Activated naive CD4-positive, alpha-beta T cell treated with anti-CD3 and anti-CD28 coated beads for 36 hours (primary cell): ENCODE data around the gene MYO1C. TPM values are rescaled to one million over a fixed set of nuclear protein-coding genes. Genes with fewer than 3 reads are reported as not detected.
"Not testable (repeated sequence)": the region's sequence is repeated elsewhere in the genome, so short reads cannot be mapped to it uniquely, and the experiment has no call there.

Experiments
- CTCF ChIA-PET: fragments of 350-600 bp; sonication (Branson Sonifier 250); formaldehyde crosslinking; loops from one replicate; lab custom pipeline; 2021; ENCODE audit warnings: antibody characterized with exemption; lab: Charles Lee
- DNase-seq: peaks from one replicate; pipeline ENCODE4 v3.0.0-alpha.2; 2020
- H3K27ac Mint-ChIP-seq: one replicate; pipeline ENCODE4 v1.8.0; 2021; ENCODE audit warnings: mild to moderate bottlenecking, mixed read lengths
- H3K27me3 Mint-ChIP-seq: one replicate; pipeline ENCODE4 v1.8.0; 2021; ENCODE audit warnings: low read depth, mixed read lengths
- H3K36me3 Mint-ChIP-seq: one replicate; pipeline ENCODE4 v1.8.0; 2021; ENCODE audit warnings: low read depth, mixed read lengths
- H3K4me1 Mint-ChIP-seq: one replicate; pipeline ENCODE4 v1.8.0; 2021; ENCODE audit warnings: low read depth, mixed read lengths
- H3K4me3 Mint-ChIP-seq: one replicate; pipeline ENCODE4 v1.8.0; 2021; ENCODE audit warnings: mild to moderate bottlenecking, moderate library complexity, mixed read lengths
- H3K9me3 Mint-ChIP-seq: one replicate; pipeline ENCODE4 v1.8.0; 2021; ENCODE audit warnings: mixed read lengths
- intact Hi-C: fragments of 100-400 bp; cut with micrococcal nuclease; formaldehyde crosslinking; loops from one replicate; pipeline ENCODE4 v1.15.1; 2023
- total RNA-seq, 2 experiments: library from RNA; stranded (reverse); gene quantifications; one replicate each; pipeline ENCODE4 v1.2.3, GENCODE V29; 2021

MYO1C gene
- total RNA-seq, 2 experiments from 2014 or later: 14.6 to 14.7 TPM

DNA sequence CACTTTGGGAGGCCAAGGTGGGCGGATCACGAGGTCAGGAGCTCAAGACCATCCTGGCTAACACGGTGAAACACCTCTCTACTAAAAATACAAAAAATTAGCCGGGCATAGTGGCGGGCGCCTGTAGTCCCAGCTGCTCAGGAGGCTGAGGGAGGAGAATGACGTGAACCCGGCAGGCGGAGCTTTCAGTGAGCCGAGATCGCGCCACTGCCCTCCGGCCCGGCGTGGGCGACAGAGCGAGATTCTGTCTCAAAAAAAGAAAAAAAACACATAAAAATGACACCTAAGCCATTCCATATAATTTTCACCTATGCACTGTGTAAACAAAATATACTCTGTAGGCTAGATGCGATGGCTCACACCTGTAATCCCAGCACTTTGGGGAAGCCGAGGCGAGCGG, 42.2 kb downstream of the MYO1C start:
- H3K4me3 Mint-ChIP-seq, intact Hi-C loops, H3K27ac Mint-ChIP-seq, H3K9me3 Mint-ChIP-seq, DNase-seq, H3K27me3 Mint-ChIP-seq: not testable (repeated sequence)
- peaks cover 17% of the 10 kb centered on the region for H3K36me3 Mint-ChIP-seq
- peaks cover 66% of the 10 kb centered on the region for H3K4me1 Mint-ChIP-seq
- CTCF ChIA-PET: interaction anchor here (0.9 kb wide), 1 partner anchor 180 kb away, joined by 5 read pairs; no protein-coding TSS in a partner anchor

DNA sequence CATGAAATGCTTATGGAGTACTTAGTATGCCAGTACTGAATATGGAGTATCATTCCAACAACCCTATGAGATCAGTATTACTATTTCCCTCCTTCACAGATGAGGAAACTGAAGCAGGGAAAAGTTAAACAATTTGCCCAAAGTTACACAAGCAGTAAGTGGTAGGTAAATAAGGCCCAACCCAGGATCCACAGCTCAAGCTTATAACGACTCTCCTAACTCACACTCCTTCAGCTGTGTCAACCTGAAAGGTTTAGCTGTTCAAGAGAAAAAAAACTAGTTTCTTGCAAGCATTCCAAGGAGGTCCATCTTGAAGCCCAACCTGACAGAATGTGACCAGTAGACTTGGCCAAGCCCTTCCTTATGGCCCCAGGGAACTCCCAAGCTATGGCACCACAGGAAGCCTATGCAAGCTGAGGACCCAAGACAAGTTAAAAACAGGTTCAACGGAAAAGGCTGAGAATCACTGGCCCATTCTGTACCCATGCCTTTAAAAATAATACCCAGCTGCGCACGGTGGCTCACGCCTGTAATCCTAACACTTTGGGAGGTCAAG, 43.0 kb downstream of the MYO1C start:
- no peak overlapping the region for H3K27ac Mint-ChIP-seq

GRCh38 chr17:1447052-1447451, 45.4 kb downstream of the MYO1C start:
- Mint-ChIP-seq H3K9me3 (no peaks in the 10 kb centered on the region), H3K27ac (no peak overlapping the region), H3K4me3 (no peak overlapping the region), H3K36me3 (peaks cover 9% of the 10 kb centered on the region), H3K27me3 (no peaks in the 10 kb centered on the region), H3K4me1 (peaks cover 38% of the 10 kb centered on the region)
- CTCF ChIA-PET: no interaction called here
- no peak for DNase-seq
- intact Hi-C loops: no loop called here

More for the DNA sequence above, 43.0 kb downstream of the MYO1C start:
- Mint-ChIP-seq H3K27me3 (no peaks in the 10 kb centered on the region), H3K36me3 (peaks cover 15% of the 10 kb centered on the region), H3K4me1 (peaks cover 59% of the 10 kb centered on the region), H3K9me3 (no peaks in the 10 kb centered on the region), H3K4me3 (no peak overlapping the region)
- intact Hi-C loops: no loop called here
- CTCF ChIA-PET: interaction anchor here (0.5 to 0.9 kb wide), 2 partner anchors 16 to 181 kb away, joined by 4 to 5 read pairs; no protein-coding TSS in a partner anchor
- DNase-seq: no peak

DNA sequence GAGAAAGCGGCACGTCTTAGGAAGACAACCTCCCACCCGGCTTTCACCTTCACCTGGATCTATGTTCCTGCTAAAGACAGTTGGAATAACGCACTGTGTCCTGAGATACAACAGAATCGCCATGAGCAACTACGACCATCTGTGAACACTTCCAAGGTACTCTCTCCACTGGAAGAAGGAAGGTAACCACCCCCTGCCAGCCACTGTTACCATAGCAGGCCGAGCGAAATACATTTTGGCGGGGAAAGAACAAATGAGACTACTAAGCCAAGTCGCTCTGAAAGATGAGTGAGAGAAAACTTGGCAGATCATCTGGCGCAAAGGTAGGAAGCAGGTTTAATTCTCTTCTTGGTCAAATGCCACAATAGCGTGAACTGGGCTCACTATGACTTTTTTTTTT, 46.3 kb downstream of the MYO1C start:
- Mint-ChIP-seq H3K36me3 (peaks cover 7% of the 10 kb centered on the region), H3K27ac (no peak overlapping the region), H3K4me3 (no peak overlapping the region), H3K4me1 (peaks cover 33% of the 10 kb centered on the region), H3K9me3 (no peaks in the 10 kb centered on the region), H3K27me3 (no peaks in the 10 kb centered on the region)
- intact Hi-C loops: no loop called here
- DNase-seq: no peak
- CTCF ChIA-PET: no interaction called here

DNA sequence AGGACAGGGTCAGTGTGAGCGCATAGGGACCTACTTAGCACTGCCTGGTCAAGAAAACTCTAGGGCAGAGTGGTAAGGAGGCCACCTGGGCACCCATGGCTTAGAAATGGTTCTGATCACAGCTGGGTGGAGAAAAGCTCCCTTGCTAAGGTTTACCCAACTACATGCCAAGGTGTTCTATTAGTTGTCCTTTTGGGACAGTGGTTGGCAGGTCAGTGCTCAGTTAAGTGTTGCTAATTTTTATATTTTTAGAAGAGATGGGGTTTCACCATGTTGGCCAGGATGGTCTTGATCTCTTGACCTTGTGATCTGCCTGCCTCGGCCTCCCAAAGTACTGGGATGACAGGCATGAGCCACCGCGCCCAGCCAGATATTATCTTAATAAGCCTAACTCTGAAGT, 46.8 kb downstream of the MYO1C start:
- DNase-seq, CTCF ChIA-PET, H3K4me3 Mint-ChIP-seq, H3K36me3 Mint-ChIP-seq, H3K27me3 Mint-ChIP-seq, H3K9me3 Mint-ChIP-seq, H3K27ac Mint-ChIP-seq, intact Hi-C loops: not testable (repeated sequence)
- H3K4me1 Mint-ChIP-seq: peaks cover 33% of the 10 kb centered on the region

GRCh38 chr17:1442721-1443120, 49.8 kb downstream of the MYO1C start:
- H3K4me3 Mint-ChIP-seq, H3K36me3 Mint-ChIP-seq, H3K9me3 Mint-ChIP-seq, H3K27me3 Mint-ChIP-seq, intact Hi-C loops, DNase-seq, H3K27ac Mint-ChIP-seq: not testable (repeated sequence)
- H3K4me1 Mint-ChIP-seq: peaks cover 27% of the 10 kb centered on the region
- CTCF ChIA-PET: interaction anchor here (0.7 kb wide), 1 partner anchor 19 kb away, joined by 3 read pairs; no protein-coding TSS in a partner anchor

- Mint-ChIP-seq H3K36me3 (peaks cover 7% of the 10 kb centered on the region), H3K4me3 (no peak overlapping the region), H3K27ac (no peak overlapping the region), H3K4me1 (peaks cover 22% of the 10 kb centered on the region), H3K9me3 (no peaks in the 10 kb centered on the region), H3K27me3 (no peaks in the 10 kb centered on the region)
- intact Hi-C loops: no loop called here
- CTCF ChIA-PET: no interaction called here
- DNase-seq: no peak
Observed at GRCh38 chr17:1442187-1442586, 50.3 kb downstream of the MYO1C start.

GRCh38 chr17:1440921-1441320, 51.6 kb downstream of the MYO1C start:
- Mint-ChIP-seq H3K4me3 (no peak overlapping the region), H3K27me3 (no peaks in the 10 kb centered on the region), H3K36me3 (peaks cover 6% of the 10 kb centered on the region), H3K27ac (no peak overlapping the region), H3K9me3 (no peaks in the 10 kb centered on the region), H3K4me1 (peaks cover 14% of the 10 kb centered on the region)
- CTCF ChIA-PET: interaction anchor here (0.9 kb wide), 1 partner anchor 75 kb away, joined by 4 read pairs; no protein-coding TSS in a partner anchor
- intact Hi-C loops: no loop called here
- no peak for DNase-seq

GRCh38 chr17:1438593-1439083, 53.8 kb downstream of the MYO1C start:
- Mint-ChIP-seq H3K27ac (peak overlapping the region; percentile 8), H3K4me1 (peaks cover 21% of the 10 kb centered on the region), H3K36me3 (peaks cover 12% of the 10 kb centered on the region), H3K27me3 (no peaks in the 10 kb centered on the region), H3K9me3 (no peaks in the 10 kb centered on the region), H3K4me3 (no peak overlapping the region)
- intact Hi-C loops: no loop called here
- CTCF ChIA-PET: interaction anchor here (0.6 to 0.9 kb wide), 2 partner anchors 23 to 73 kb away, joined by 3 read pairs; no protein-coding TSS in a partner anchor
- DNase-seq: no peak

DNA sequence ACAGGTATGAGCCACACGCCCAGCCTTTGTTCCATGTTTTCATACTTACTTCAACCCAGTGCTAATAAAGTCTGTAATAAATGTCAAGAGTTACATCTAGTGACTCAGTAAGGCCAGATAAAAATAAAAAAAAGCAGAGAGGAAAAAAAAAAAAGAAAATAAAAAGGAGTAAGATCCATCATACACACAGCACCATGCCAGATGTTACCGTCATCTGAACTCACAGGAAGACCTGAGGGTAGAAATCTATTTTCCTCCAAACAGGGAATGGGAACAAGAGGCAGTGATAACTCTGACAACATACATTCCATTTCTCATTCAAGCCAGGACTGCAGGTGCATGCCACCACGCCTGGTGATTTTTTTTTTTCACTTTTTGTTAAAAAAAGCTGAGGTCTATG, 57.2 kb downstream of the MYO1C start:
- peaks cover 37% of the 10 kb centered on the region for H3K4me1 Mint-ChIP-seq
- H3K4me3 Mint-ChIP-seq: no peak overlapping the region
- CTCF ChIA-PET: no interaction called here
- no peaks in the 10 kb centered on the region for H3K27me3 Mint-ChIP-seq
- DNase-seq: no peak
- no peak overlapping the region for H3K27ac Mint-ChIP-seq
- H3K9me3 Mint-ChIP-seq: no peaks in the 10 kb centered on the region
- intact Hi-C loops: no loop called here
- peaks cover 16% of the 10 kb centered on the region for H3K36me3 Mint-ChIP-seq

GRCh38 chr17:1434150-1434549, 58.3 kb downstream of the MYO1C start:
- peaks cover 16% of the 10 kb centered on the region for H3K36me3 Mint-ChIP-seq
- intact Hi-C loops: no loop called here
- H3K27ac Mint-ChIP-seq: no peak overlapping the region

DNA sequence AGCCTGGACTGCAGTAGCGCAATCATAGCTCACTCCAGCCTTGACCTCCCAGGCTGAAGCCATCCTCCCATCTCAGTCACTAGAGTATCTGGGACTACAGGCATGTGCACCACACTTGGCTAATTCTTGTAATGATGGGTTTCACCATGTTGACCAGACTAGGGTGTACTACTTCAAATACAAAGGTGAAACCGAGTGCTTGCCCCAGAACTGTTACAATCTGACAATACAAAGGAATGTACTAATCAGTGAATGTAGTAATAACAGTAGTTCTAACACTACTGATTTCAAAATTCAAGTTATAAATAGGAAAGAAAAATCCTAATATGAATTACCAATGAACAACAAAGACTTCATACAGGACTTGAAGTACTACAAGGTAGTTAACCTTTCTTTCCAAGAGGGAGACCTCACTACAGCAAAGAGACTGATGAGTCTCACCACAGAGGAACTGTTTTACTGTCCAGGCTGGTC, 60.8 kb downstream of the MYO1C start:
- Mint-ChIP-seq H3K4me3 (no peak overlapping the region), H3K27ac (peak overlapping the region; percentile 24), H3K4me1 (peaks cover 24% of the 10 kb centered on the region), H3K36me3 (peaks cover 12% of the 10 kb centered on the region), H3K9me3 (no peaks in the 10 kb centered on the region), H3K27me3 (no peaks in the 10 kb centered on the region)
- CTCF ChIA-PET: interaction anchor here (1.0 kb wide), 1 partner anchor 67 kb away, joined by 3 read pairs; no protein-coding TSS in a partner anchor
- intact Hi-C loops: no loop called here
- DNase-seq: no peak

More at GRCh38 chr17:1434150-1434549, 58.3 kb downstream of the MYO1C start:
- Mint-ChIP-seq H3K27me3 (no peaks in the 10 kb centered on the region), H3K4me1 (peaks cover 33% of the 10 kb centered on the region), H3K4me3 (no peak overlapping the region), H3K9me3 (no peaks in the 10 kb centered on the region)
- CTCF ChIA-PET: interaction anchor here (1.1 kb wide), 1 partner anchor 82 kb away, joined by 4 read pairs; the partner anchor contains the start of gene INPP5K
- DNase-seq: no peak
